HEK293 (cell line): ENCODE measurements around the gene BAG1.

Source experiments
- MEIS1 ChIP-seq: sonication (generic); formaldehyde crosslinking; IDR thresholded peaks from 2 replicates; pipeline ENCODE4 v1.8.1; 2022; ENCODE audit warnings: missing genetic modification reagents, mild to moderate bottlenecking, borderline replicate concordance
- YY1 ChIP-seq: fragments of 450-650 bp; formaldehyde crosslinking; IDR thresholded peaks from 2 replicates; pipeline ENCODE4 v1.5.1; 2018; ENCODE audit warnings: missing biosample characterization, missing genetic modification characterization
- ZBTB7A ChIP-seq: fragments of 450-650 bp; formaldehyde crosslinking; IDR thresholded peaks from 2 replicates; pipeline ENCODE4 v1.5.1; 2016; ENCODE audit warnings: low read depth, missing biosample characterization, missing genetic modification characterization
- ZNF202 ChIP-seq: fragments of 450-650 bp; formaldehyde crosslinking; IDR thresholded peaks from 2 replicates; pipeline ENCODE4 v1.5.1; 2016; ENCODE audit warnings: missing biosample characterization, missing genetic modification characterization, borderline replicate concordance
- ZNF23 ChIP-seq: fragments of 450-650 bp; formaldehyde crosslinking; IDR thresholded peaks from 2 replicates; pipeline ENCODE4 v1.5.1; 2016; ENCODE audit warnings: missing biosample characterization, missing genetic modification characterization, borderline replicate concordance
- ZNF239 ChIP-seq: fragments of 450-650 bp; formaldehyde crosslinking; IDR thresholded peaks from 2 replicates; pipeline ENCODE4 v1.5.1; 2016; ENCODE audit warnings: missing biosample characterization, missing genetic modification characterization
- ZNF654 ChIP-seq: fragments of 450-650 bp; formaldehyde crosslinking; IDR thresholded peaks from 2 replicates; pipeline ENCODE4 v1.5.1; 2016; ENCODE audit warnings: low read depth, missing biosample characterization, missing genetic modification characterization
- TF ChIP-seq, protein P1 (sequence below): IDR thresholded peaks from 2 replicates; pipeline ENCODE4 v1.6.1; 2011; ENCODE audit warnings: mild to moderate bottlenecking, low read depth, low read length, borderline replicate concordance
- TF ChIP-seq, protein P2 (sequence below): fragments of 450-650 bp; formaldehyde crosslinking; IDR thresholded peaks from 2 replicates; pipeline ENCODE4 v1.5.1; 2016; ENCODE audit warnings: missing biosample characterization, missing genetic modification characterization
- TF ChIP-seq, protein P3 (sequence below): fragments of 450-650 bp; formaldehyde crosslinking; IDR thresholded peaks from 2 replicates; pipeline ENCODE4 v1.5.1; 2016; ENCODE audit warnings: missing biosample characterization, missing genetic modification characterization, low read depth

DNA sequence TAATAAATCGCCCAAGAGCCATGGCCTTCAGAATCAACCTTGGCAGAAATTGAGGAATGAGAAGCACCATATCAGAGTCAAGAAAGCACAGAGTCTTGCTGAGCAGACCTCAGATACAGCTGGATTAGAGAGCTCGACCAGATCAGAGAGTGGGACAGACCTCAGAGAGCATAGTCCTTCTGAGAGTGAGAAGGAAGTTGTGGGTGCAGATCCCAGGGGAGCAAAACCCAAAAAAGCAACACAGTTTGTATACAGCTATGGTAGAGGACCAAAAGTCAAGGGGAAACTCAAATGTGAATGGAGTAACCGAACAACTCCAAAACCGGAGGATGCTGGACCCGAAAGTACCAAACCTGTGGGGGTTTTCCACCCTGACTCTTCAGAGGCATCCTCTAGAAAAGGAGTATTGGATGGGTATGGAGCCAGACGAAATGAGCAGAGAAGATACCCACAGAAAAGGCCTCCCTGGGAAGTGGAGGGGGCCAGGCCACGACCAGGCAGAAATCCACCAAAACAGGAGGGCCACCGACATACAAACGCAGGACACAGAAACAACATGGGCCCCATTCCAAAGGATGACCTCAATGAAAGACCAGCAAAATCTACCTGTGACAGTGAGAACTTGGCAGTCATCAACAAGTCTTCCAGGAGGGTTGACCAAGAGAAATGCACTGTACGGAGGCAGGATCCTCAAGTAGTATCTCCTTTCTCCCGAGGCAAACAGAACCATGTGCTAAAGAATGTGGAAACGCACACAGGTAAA is 30.3 kb upstream of the BAG1 start:
- TF ChIP-seq YY1 (tag by site-specific recombination) (no peak), ZNF654 (tag by site-specific recombination) (no peak), ZBTB7A (tag by site-specific recombination) (no peak), MEIS1 (no peak), ZNF239 (no peak), ZNF202 (no peak), ZNF23 (tag by site-specific recombination) (no peak)
- TF ChIP-seq, protein P1, sequence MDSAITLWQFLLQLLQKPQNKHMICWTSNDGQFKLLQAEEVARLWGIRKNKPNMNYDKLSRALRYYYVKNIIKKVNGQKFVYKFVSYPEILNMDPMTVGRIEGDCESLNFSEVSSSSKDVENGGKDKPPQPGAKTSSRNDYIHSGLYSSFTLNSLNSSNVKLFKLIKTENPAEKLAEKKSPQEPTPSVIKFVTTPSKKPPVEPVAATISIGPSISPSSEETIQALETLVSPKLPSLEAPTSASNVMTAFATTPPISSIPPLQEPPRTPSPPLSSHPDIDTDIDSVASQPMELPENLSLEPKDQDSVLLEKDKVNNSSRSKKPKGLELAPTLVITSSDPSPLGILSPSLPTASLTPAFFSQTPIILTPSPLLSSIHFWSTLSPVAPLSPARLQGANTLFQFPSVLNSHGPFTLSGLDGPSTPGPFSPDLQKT, result no peak
- TF ChIP-seq, protein P2, sequence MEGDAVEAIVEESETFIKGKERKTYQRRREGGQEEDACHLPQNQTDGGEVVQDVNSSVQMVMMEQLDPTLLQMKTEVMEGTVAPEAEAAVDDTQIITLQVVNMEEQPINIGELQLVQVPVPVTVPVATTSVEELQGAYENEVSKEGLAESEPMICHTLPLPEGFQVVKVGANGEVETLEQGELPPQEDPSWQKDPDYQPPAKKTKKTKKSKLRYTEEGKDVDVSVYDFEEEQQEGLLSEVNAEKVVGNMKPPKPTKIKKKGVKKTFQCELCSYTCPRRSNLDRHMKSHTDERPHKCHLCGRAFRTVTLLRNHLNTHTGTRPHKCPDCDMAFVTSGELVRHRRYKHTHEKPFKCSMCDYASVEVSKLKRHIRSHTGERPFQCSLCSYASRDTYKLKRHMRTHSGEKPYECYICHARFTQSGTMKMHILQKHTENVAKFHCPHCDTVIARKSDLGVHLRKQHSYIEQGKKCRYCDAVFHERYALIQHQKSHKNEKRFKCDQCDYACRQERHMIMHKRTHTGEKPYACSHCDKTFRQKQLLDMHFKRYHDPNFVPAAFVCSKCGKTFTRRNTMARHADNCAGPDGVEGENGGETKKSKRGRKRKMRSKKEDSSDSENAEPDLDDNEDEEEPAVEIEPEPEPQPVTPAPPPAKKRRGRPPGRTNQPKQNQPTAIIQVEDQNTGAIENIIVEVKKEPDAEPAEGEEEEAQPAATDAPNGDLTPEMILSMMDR (tag by site-specific recombination), result no peak
- TF ChIP-seq, protein P3, sequence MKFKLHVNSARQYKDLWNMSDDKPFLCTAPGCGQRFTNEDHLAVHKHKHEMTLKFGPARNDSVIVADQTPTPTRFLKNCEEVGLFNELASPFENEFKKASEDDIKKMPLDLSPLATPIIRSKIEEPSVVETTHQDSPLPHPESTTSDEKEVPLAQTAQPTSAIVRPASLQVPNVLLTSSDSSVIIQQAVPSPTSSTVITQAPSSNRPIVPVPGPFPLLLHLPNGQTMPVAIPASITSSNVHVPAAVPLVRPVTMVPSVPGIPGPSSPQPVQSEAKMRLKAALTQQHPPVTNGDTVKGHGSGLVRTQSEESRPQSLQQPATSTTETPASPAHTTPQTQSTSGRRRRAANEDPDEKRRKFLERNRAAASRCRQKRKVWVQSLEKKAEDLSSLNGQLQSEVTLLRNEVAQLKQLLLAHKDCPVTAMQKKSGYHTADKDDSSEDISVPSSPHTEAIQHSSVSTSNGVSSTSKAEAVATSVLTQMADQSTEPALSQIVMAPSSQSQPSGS, result no peak
